GM23338 (cell line): Measurements from ENCODE around the gene MPP2. TPM values are rescaled to one million over a fixed set of nuclear protein-coding genes. Genes with fewer than 3 reads are reported as not detected.

ENCODE experiments used
- ATAC-seq: fragments of 200-7000 bp; cut with Tn5 transposase; 3 replicates; pipeline ENCODE4 v1.9.1; 2020
- DNase-seq: peaks from one replicate; pipeline ENCODE4 v3.0.0-alpha.2; 2015; ENCODE audit warnings: low spot score
- H2AFZ ChIP-seq: fragments of 200-600 bp; sonication (generic); 2 replicates; pipeline ENCODE4 v1.8.0; 2016; ENCODE audit warnings: antibody characterized with exemption, mild to moderate bottlenecking, moderate library complexity
- H3F3A ChIP-seq: fragments of 200-600 bp; sonication (generic); replicated peaks from 2 replicates; pipeline ENCODE4 v1.8.0; 2017; ENCODE audit warnings: antibody characterized with exemption, mixed run types, low read depth
- H3K27ac ChIP-seq: fragments of 200-600 bp; sonication (generic); 2 replicates; pipeline ENCODE4 v1.6.1; 2016; ENCODE audit warnings: low read depth
- H3K27me3 ChIP-seq: fragments of 200-600 bp; sonication (generic); 2 replicates; pipeline ENCODE4 v1.8.0; 2016; ENCODE audit warnings: mild to moderate bottlenecking, mixed run types, moderate library complexity; ENCODE audit not compliant: insufficient read depth
- H3K36me3 ChIP-seq: fragments of 200-600 bp; sonication (generic); 2 replicates; pipeline ENCODE4 v1.8.0; 2016; ENCODE audit warnings: mild to moderate bottlenecking; ENCODE audit not compliant: insufficient read depth
- H3K4me1 ChIP-seq: fragments of 200-600 bp; sonication (generic); 2 replicates; pipeline ENCODE4 v1.8.0; 2016; ENCODE audit warnings: mild to moderate bottlenecking, moderate library complexity; ENCODE audit not compliant: insufficient read depth
- H3K4me2 ChIP-seq: fragments of 200-600 bp; sonication (generic); 2 replicates; pipeline ENCODE4 v1.7.1; 2017; ENCODE audit warnings: mixed run types
- H3K4me3 ChIP-seq: fragments of 200-600 bp; sonication (generic); 2 replicates; pipeline ENCODE4 v1.6.1; 2016; ENCODE audit warnings: mixed run types
- H3K79me2 ChIP-seq: fragments of 200-600 bp; sonication (generic); replicated peaks from 2 replicates; pipeline ENCODE4 v1.8.0; 2017; ENCODE audit warnings: mild to moderate bottlenecking; ENCODE audit not compliant: insufficient read depth
- H3K9me2 ChIP-seq: fragments of 200-600 bp; sonication (generic); 2 replicates; pipeline ENCODE4 v1.8.0; 2017; ENCODE audit not compliant: insufficient read depth
- H4K20me1 ChIP-seq: fragments of 200-600 bp; sonication (generic); replicated peaks from 2 replicates; pipeline ENCODE4 v1.8.0; 2017; ENCODE audit warnings: mild to moderate bottlenecking; ENCODE audit not compliant: insufficient read depth
- H3K27ac Mint-ChIP-seq: 2 replicates; pipeline ENCODE4 v1.8.0; 2020; ENCODE audit warnings: inconsistent platforms, mild to moderate bottlenecking, moderate library complexity, mixed read lengths
- H3K27me3 Mint-ChIP-seq: 3 replicates; pipeline ENCODE4 v1.8.0; 2022; ENCODE audit warnings: low read depth, mild to moderate bottlenecking, moderate library complexity, mixed read lengths, inconsistent platforms; ENCODE audit not compliant: insufficient read depth, poor library complexity
- H3K36me3 Mint-ChIP-seq: 3 replicates; pipeline ENCODE4 v1.8.0; 2021; ENCODE audit warnings: low read depth, mild to moderate bottlenecking, inconsistent platforms, moderate library complexity, mixed read lengths
- H3K4me1 Mint-ChIP-seq: 3 replicates; pipeline ENCODE4 v1.8.0; 2020; ENCODE audit warnings: mild to moderate bottlenecking, inconsistent platforms, mixed read lengths
- H3K4me3 Mint-ChIP-seq: 3 replicates; pipeline ENCODE4 v1.8.0; 2021; ENCODE audit warnings: moderate library complexity, mild to moderate bottlenecking, inconsistent platforms, mixed read lengths
- H3K9me3 Mint-ChIP-seq: 3 replicates; pipeline ENCODE4 v1.8.0; 2020; ENCODE audit warnings: moderate library complexity, mild to moderate bottlenecking, inconsistent platforms, mixed read lengths
- CREB1 ChIP-seq: fragments of 250-450 bp; sonication (Bioruptor Pico); IDR thresholded peaks from 2 replicates; pipeline ENCODE4 v1.5.0; 2020; ENCODE audit warnings: low read depth, mild to moderate bottlenecking, moderate library complexity
- CTCF ChIP-seq, 2 experiments: fragments of 200-600 bp in 1 of 2; sonication (generic) in 1 of 2; conservative IDR thresholded peaks; 2 replicates each; pipeline versions ENCODE4 v1.5.1 to v1.6.1; 2016 to 2017; ENCODE audit warnings: antibody characterized with exemption in 2 of 2, low read depth in 2 of 2, mild to moderate bottlenecking in 2 of 2, moderate library complexity in 1 of 2
- EZH2 ChIP-seq: fragments of 200-600 bp; sonication (generic); IDR thresholded peaks from one replicate; pipeline ENCODE4 v1.8.0; 2017; ENCODE audit warnings: antibody characterized with exemption, mild to moderate bottlenecking, low read depth; ENCODE audit not compliant: unreplicated experiment
- EZH2phosphoT487 ChIP-seq: fragments of 200-600 bp; sonication (generic); IDR thresholded peaks from one replicate; pipeline ENCODE4 v1.8.1; 2018; ENCODE audit warnings: antibody characterized with exemption; ENCODE audit not compliant: unreplicated experiment
- JUNB ChIP-seq: IDR thresholded peaks from one replicate; pipeline ENCODE4 v1.6.1; 2016; ENCODE audit warnings: antibody characterized with exemption; ENCODE audit not compliant: unreplicated experiment
- NANOG ChIP-seq: IDR thresholded peaks from 2 replicates; pipeline ENCODE4 v1.6.1; 2016; ENCODE audit warnings: antibody characterized with exemption, borderline replicate concordance
- POLR2AphosphoS5 ChIP-seq: IDR thresholded peaks from 2 replicates; pipeline ENCODE4 v1.6.1; 2016; ENCODE audit warnings: antibody characterized with exemption, low read depth
- REST ChIP-seq: IDR thresholded peaks from one replicate; pipeline ENCODE4 v1.6.1; 2018; ENCODE audit warnings: antibody characterized with exemption; ENCODE audit not compliant: unreplicated experiment
- STAT1 ChIP-seq: IDR thresholded peaks from one replicate; pipeline ENCODE4 v1.6.1; 2016; ENCODE audit warnings: antibody characterized with exemption; ENCODE audit not compliant: unreplicated experiment
- ZNF114 ChIP-seq: fragments of 250-450 bp; sonication (Bioruptor Pico); IDR thresholded peaks from 2 replicates; pipeline ENCODE4 v1.5.0; 2020; ENCODE audit warnings: mild to moderate bottlenecking, moderate library complexity
- ZNF331 ChIP-seq: fragments of 250-450 bp; sonication (Bioruptor Pico); IDR thresholded peaks from 2 replicates; pipeline ENCODE4 v1.5.0; 2020; ENCODE audit warnings: low read depth, mild to moderate bottlenecking, moderate library complexity
- polyA plus RNA-seq: library from polyadenylated mRNA; unstranded; fragments of >200 nt; fragmentation: Nextera tagmentation; extraction: Ambion mirVana; gene quantifications from 2 replicates; pipeline ENCODE4 v1.2.1, GENCODE V29; 2016
- total RNA-seq: library from RNA; depleted of rRNA; stranded (reverse); fragments of >200 nt; shearing (Covaris generic); gene quantifications from 2 replicates; pipeline ENCODE4 v1.2.3, GENCODE V29; 2014
- TF ChIP-seq, protein P1 (sequence below): IDR thresholded peaks from 2 replicates; pipeline ENCODE4 v1.6.1; 2016; ENCODE audit warnings: antibody characterized with exemption
- TF ChIP-seq, protein P2 (sequence below): fragments of 250-450 bp; sonication (Bioruptor Pico); IDR thresholded peaks from 2 replicates; pipeline ENCODE4 v1.5.0; 2020; ENCODE audit warnings: mild to moderate bottlenecking, moderate library complexity

Gene MPP2
- total and polyA plus RNA-seq, 2 experiments from 2014 or later = 7.8 to 20.7 TPM

GRCh38 chr17:43912635-43913304, 5.4 kb upstream of the MPP2 start:
- no peaks in the 10 kb centered on the region; the same call in 1 of the 2 replicates for H4K20me1 ChIP-seq
- H3F3A ChIP-seq = no peaks in the 10 kb centered on the region
- H2AFZ ChIP-seq = no peak overlapping the region
- no peak for ATAC-seq
- no peak overlapping the region for H3K4me3 ChIP-seq
- H3K9me2 ChIP-seq = no peaks in the 10 kb centered on the region
- Mint-ChIP-seq H3K27me3 (peaks cover 24% of the 10 kb centered on the region), H3K36me3 (peaks cover 6% of the 10 kb centered on the region; the same call in 1 of the 3 replicates), H3K4me3 (no peak overlapping the region), H3K9me3 (peaks cover 6% of the 10 kb centered on the region; the same call in 2 of the 3 replicates), H3K4me1 (peaks cover 17% of the 10 kb centered on the region), H3K27ac (no peak overlapping the region)
- peaks cover 39% of the 10 kb centered on the region for H3K27me3 ChIP-seq
- no peak overlapping the region for H3K27ac ChIP-seq
- H3K36me3 ChIP-seq = no peaks in the 10 kb centered on the region
- no peak overlapping the region for H3K4me2 ChIP-seq
- H3K79me2 ChIP-seq = no peaks in the 10 kb centered on the region
- no peak for DNase-seq
- TF ChIP-seq JUNB (no peak), REST (no peak), EZH2 (no peak), EZH2phosphoT487 (no peak), CREB1 (CRISPR knock-in tag) (no peak), ZNF331 (CRISPR knock-in tag) (no peak), STAT1 (no peak), CTCF (conservative IDR thresholded peaks at IDR 0.05; ENCODE audit: low read depth in 2 of 2) (no peak), NANOG (no peak), ZNF114 (CRISPR knock-in tag) (no peak), POLR2AphosphoS5 (no peak)
- TF ChIP-seq, protein P1, sequence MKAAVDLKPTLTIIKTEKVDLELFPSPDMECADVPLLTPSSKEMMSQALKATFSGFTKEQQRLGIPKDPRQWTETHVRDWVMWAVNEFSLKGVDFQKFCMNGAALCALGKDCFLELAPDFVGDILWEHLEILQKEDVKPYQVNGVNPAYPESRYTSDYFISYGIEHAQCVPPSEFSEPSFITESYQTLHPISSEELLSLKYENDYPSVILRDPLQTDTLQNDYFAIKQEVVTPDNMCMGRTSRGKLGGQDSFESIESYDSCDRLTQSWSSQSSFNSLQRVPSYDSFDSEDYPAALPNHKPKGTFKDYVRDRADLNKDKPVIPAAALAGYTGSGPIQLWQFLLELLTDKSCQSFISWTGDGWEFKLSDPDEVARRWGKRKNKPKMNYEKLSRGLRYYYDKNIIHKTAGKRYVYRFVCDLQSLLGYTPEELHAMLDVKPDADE = no peak
- TF ChIP-seq, protein P2, sequence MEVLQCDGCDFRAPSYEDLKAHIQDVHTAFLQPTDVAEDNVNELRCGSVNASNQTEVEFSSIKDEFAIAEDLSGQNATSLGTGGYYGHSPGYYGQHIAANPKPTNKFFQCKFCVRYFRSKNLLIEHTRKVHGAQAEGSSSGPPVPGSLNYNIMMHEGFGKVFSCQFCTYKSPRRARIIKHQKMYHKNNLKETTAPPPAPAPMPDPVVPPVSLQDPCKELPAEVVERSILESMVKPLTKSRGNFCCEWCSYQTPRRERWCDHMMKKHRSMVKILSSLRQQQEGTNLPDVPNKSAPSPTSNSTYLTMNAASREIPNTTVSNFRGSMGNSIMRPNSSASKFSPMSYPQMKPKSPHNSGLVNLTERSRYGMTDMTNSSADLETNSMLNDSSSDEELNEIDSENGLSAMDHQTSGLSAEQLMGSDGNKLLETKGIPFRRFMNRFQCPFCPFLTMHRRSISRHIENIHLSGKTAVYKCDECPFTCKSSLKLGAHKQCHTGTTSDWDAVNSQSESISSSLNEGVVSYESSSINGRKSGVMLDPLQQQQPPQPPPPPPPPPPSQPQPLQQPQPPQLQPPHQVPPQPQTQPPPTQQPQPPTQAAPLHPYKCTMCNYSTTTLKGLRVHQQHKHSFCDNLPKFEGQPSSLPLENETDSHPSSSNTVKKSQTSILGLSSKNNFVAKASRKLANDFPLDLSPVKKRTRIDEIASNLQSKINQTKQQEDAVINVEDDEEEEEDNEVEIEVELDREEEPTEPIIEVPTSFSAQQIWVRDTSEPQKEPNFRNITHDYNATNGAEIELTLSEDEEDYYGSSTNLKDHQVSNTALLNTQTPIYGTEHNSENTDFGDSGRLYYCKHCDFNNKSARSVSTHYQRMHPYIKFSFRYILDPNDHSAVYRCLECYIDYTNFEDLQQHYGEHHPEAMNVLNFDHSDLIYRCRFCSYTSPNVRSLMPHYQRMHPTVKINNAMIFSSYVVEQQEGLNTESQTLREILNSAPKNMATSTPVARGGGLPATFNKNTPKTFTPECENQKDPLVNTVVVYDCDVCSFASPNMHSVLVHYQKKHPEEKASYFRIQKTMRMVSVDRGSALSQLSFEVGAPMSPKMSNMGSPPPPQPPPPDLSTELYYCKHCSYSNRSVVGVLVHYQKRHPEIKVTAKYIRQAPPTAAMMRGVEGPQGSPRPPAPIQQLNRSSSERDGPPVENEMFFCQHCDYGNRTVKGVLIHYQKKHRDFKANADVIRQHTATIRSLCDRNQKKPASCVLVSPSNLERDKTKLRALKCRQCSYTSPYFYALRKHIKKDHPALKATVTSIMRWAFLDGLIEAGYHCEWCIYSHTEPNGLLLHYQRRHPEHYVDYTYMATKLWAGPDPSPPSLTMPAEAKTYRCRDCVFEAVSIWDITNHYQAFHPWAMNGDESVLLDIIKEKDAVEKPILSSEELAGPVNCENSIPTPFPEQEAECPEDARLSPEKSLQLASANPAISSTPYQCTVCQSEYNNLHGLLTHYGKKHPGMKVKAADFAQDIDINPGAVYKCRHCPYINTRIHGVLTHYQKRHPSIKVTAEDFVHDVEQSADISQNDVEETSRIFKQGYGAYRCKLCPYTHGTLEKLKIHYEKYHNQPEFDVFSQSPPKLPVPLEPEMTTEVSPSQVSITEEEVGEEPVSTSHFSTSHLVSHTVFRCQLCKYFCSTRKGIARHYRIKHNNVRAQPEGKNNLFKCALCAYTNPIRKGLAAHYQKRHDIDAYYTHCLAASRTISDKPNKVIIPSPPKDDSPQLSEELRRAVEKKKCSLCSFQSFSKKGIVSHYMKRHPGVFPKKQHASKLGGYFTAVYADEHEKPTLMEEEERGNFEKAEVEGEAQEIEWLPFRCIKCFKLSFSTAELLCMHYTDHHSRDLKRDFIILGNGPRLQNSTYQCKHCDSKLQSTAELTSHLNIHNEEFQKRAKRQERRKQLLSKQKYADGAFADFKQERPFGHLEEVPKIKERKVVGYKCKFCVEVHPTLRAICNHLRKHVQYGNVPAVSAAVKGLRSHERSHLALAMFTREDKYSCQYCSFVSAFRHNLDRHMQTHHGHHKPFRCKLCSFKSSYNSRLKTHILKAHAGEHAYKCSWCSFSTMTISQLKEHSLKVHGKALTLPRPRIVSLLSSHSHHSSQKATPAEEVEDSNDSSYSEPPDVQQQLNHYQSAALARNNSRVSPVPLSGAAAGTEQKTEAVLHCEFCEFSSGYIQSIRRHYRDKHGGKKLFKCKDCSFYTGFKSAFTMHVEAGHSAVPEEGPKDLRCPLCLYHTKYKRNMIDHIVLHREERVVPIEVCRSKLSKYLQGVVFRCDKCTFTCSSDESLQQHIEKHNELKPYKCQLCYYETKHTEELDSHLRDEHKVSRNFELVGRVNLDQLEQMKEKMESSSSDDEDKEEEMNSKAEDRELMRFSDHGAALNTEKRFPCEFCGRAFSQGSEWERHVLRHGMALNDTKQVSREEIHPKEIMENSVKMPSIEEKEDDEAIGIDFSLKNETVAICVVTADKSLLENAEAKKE (CRISPR knock-in tag) = no peak
- H3K4me1 ChIP-seq = peaks cover 9% of the 10 kb centered on the region
